Activated T-cell treated with anti-CD3 and anti-CD28 coated beads, Interleukin-2, amount 50 U/mL, for 24 hours (primary cell): Measurements from ENCODE around the gene ELMO3.

ENCODE experiments used
- DNase-seq: peaks from one replicate; pipeline ENCODE4 v3.0.0-alpha.2; 2020
- H3K27ac Mint-ChIP-seq: 2 replicates; pipeline ENCODE4 v1.8.0; 2020; ENCODE audit warnings: mild to moderate bottlenecking, mixed read lengths
- H3K27me3 Mint-ChIP-seq: 2 replicates; pipeline ENCODE4 v1.8.0; 2020; ENCODE audit warnings: mixed read lengths
- H3K36me3 Mint-ChIP-seq: 2 replicates; pipeline ENCODE4 v1.8.0; 2020; ENCODE audit warnings: low read depth, mixed read lengths
- H3K4me1 Mint-ChIP-seq: 2 replicates; pipeline ENCODE4 v1.8.0; 2020; ENCODE audit warnings: low read depth, mixed read lengths
- H3K4me3 Mint-ChIP-seq: 2 replicates; pipeline ENCODE4 v1.8.0; 2020; ENCODE audit warnings: mild to moderate bottlenecking, moderate library complexity, mixed read lengths
- H3K9me3 Mint-ChIP-seq: 2 replicates; pipeline ENCODE4 v1.8.0; 2020; ENCODE audit warnings: mixed read lengths

Gene ELMO3

DNA sequence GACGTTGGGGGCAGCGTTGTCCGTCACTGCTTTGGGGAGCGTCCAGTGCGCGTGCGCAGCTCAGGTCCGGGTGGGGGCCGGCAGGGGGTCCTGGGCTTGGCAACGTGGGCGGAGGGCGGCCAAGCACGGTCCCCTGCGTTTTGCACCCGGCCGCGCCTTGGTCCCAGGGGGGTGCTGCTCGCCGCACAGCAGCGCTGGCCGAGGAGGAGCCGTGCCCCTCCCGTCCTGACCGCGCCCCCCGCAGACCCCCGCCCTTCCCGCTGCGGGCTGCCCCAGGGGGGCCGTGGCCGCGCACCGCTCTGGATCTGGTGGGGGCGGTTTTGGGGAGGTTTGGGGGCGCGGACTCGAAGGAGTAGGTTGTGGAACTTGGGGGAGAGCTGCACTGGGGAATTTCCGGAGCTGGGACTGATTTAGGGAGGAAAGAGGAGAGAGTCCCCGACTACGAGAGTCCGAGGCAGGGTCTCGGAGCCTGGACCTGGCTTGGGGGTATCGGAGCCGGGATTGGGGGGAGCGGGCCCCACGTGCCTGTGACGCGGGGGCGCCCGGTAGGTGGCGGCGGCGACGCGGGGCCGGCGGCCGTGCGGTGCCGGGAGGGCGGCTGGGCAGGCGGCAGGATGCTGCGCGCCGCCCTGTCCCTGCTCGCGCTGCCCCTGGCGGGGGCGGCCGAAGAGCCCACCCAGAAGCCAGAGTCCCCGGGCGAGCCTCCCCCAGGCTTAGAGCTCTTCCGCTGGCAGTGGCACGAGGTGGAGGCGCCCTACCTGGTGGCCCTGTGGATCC lies 49.7 kb downstream of the ELMO3 start, which contains the start of gene SLC9A5:
Gene SLC9A5, plus strand, starts transcription at position 579 of the 777 bp plus-strand sequence. Its CDS starts 36 bp downstream, at position 615.
- Mint-ChIP-seq H3K27me3 (peaks cover 12% of the 10 kb centered on the region), H3K27ac (peak within 1 kb of the TSS; percentile 85), H3K4me3 (peak within 1 kb of the TSS; percentile 93), H3K9me3 (no peaks in the 10 kb centered on the region), H3K36me3 (peaks cover 14% of the 10 kb centered on the region), H3K4me1 (peaks cover 49% of the 10 kb centered on the region)
- peak; percentile 69 for DNase-seq

DNA sequence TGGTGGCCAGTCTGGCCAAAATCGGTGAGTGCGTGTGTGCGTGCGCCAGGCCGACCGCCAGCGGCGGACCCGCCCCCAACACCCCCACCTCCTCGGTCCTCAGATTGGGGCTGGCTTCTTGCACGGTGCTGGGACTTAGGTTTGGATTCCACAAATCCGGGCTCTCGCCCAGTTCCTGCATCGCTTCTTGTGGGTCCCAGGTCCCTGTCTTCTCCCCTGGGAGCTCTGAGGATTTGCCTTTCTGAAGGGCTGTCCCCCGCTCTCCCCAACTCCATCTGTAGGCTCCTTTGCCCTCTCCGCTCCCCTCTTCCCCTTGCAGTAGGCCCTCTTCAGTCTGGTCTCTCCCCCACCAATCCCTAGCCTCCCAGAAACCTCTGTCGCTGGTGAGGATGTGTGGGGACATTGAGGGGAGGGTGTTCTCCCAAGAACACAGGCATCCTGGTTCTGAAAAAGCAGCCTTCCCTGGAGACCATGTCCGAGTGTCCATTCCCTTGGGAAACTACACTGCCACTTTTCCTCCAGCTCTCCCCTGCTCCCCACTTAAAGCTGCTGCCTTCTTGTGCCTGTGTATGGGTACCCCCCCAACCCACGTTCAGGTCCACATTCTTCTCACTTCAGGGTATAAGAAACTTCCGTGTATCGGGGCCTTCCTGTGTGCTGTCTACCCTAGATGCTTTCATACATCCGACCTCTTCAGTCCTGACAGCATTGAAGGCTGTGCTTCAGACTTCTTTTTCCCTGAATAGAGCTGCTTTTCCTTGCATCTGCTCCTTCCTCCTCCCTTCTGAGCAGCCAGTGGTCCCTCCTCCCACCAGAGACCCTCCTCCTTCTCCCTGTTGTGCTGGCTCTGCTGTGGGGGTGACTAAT lies 50.5 kb downstream of the ELMO3 start:
- H3K36me3 Mint-ChIP-seq: peaks cover 13% of the 10 kb centered on the region
- H3K4me3 Mint-ChIP-seq: peak overlapping the region; percentile 79
- H3K27me3 Mint-ChIP-seq: peaks cover 12% of the 10 kb centered on the region
- H3K4me1 Mint-ChIP-seq: peaks cover 41% of the 10 kb centered on the region
- peak overlapping the region; percentile 71 for H3K27ac Mint-ChIP-seq
- DNase-seq: no peak
- no peaks in the 10 kb centered on the region for H3K9me3 Mint-ChIP-seq

DNA sequence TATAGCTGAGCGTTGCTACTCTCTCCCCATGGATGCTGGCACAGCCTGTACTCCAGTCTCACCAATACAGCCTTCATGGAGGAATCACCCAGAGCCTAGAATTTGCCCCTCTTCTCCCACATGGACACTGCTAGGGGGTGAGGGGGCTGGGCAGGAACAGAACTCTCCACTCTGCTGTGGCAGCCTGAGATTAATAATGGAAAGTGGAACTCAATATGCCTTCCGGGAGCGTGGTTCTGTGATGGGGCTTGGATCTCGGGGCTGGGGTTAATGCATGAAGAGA lies 51.1 kb downstream of the ELMO3 start:
- peaks cover 11% of the 10 kb centered on the region for H3K36me3 Mint-ChIP-seq
- H3K4me3 Mint-ChIP-seq: peak overlapping the region; percentile 79
- DNase-seq: no peak
- H3K27me3 Mint-ChIP-seq: peaks cover 12% of the 10 kb centered on the region
- no peaks in the 10 kb centered on the region for H3K9me3 Mint-ChIP-seq
- peaks cover 35% of the 10 kb centered on the region for H3K4me1 Mint-ChIP-seq
- no peak overlapping the region for H3K27ac Mint-ChIP-seq

DNA sequence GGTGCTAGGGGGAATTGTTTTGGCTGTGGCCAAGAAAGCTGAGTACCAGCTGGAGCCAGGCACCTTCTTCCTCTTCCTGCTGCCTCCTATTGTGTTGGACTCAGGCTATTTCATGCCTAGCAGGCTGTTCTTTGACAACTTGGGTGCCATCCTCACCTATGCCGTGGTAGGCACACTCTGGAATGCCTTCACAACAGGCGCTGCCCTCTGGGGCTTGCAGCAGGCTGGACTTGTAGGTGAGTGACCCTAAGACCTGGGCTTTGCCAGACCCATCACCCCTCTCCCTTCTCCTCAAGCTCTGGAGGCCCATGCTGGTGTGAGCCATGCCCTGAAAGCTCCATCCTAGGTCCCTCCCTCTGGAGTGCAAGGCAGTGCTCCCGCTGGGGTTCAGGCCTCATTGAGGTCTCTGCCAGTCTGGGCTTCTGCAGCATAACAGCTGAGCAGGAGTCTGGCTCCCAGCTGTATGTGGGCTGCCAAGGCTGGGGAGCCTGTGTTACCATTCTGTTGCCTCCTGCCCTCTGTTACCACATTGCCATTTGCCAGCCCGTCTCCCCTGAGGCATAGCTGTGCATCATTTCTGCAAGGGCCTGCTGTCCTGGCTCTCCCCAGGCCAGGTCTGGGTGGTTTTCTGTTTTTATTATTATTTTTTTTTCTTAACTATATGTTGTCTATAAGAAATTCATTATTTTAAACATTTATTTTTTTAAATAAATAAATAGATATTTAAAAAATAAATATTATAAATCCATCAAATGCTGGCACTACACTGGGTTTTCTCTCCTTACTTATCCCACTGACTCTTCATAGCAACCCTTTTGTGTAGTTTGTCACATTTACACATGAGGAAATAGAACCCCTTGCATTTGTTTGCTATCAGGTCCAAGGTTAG lies 53.9 kb downstream of the ELMO3 start:
- no peaks in the 10 kb centered on the region for H3K9me3 Mint-ChIP-seq
- no peak overlapping the region for H3K4me3 Mint-ChIP-seq
- H3K36me3 Mint-ChIP-seq: peaks cover 2% of the 10 kb centered on the region
- no peak overlapping the region for H3K27ac Mint-ChIP-seq
- H3K4me1 Mint-ChIP-seq: peaks cover 21% of the 10 kb centered on the region
- H3K27me3 Mint-ChIP-seq: peaks cover 12% of the 10 kb centered on the region
- DNase-seq: no peak
